IPS-18a (cell line): ENCODE results near the gene ACLY.

ENCODE experiments used
- H3K27ac ChIP-seq: one replicate; pipeline ENCODE4 v1.5.1; 2013; ENCODE audit warnings: low read length
- H3K27me3 ChIP-seq: one replicate; pipeline ENCODE4 v1.6.1; 2013; ENCODE audit warnings: mild to moderate bottlenecking, low read length; ENCODE audit not compliant: control insufficient read depth, insufficient read depth
- H3K36me3 ChIP-seq: one replicate; pipeline ENCODE4 v1.6.1; 2013; ENCODE audit warnings: low read depth, low read length; ENCODE audit not compliant: control insufficient read depth
- H3K4me1 ChIP-seq: one replicate; pipeline ENCODE4 v1.6.1; 2013; ENCODE audit warnings: low read depth, low read length; ENCODE audit not compliant: control insufficient read depth
- H3K4me3 ChIP-seq: one replicate; pipeline ENCODE4 v1.5.1; 2013; ENCODE audit warnings: low read length
- H3K9ac ChIP-seq: one replicate; pipeline ENCODE4 v1.6.1; 2013; ENCODE audit warnings: mild to moderate bottlenecking, low read length, moderate library complexity
- H3K9me3 ChIP-seq: one replicate; pipeline ENCODE4 v1.6.1; 2013; ENCODE audit warnings: low read depth, low read length; ENCODE audit not compliant: control insufficient read depth

The ACLY gene

DNA sequence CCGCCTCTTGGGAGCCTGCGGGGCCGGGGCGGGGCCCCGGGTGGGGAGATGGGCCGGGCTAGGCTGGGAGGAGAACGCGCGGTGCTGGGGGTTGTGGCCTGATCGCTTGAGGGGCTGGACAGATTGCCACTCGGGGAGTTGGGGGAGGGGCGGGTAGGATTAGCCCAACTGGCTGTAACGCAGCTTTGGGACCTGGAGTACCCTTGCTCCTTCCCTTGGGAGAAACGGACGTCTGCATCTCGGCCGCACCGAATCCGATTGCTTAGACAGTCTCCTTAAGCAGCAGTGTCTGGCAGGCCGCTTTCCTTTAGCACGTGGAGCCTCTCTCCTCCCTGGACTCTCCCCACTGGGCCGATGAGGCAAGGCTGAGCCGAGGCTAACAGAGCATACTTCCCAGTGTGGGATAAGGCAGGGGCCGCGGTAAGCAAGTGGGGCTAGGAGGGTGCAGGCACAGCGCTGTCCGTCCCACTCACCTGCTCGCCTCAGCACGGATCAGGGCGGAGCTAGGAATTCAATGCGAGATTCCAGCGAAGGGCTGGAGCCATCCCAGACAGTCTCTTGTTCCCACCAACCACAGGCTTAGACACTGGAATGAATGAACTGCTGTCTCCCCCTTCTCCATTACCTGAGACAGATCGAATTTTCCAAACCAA is 540 bp upstream of the ACLY start:
- Histone ChIP-seq H3K36me3 (no peaks in the 10 kb centered on the region), H3K4me1 (peaks cover 29% of the 10 kb centered on the region), H3K9me3 (no peaks in the 10 kb centered on the region), H3K9ac (peak overlapping the region; percentile 84), H3K27ac (peak overlapping the region; percentile 84), H3K27me3 (no peaks in the 10 kb centered on the region), H3K4me3 (peak overlapping the region; percentile 75)

DNA sequence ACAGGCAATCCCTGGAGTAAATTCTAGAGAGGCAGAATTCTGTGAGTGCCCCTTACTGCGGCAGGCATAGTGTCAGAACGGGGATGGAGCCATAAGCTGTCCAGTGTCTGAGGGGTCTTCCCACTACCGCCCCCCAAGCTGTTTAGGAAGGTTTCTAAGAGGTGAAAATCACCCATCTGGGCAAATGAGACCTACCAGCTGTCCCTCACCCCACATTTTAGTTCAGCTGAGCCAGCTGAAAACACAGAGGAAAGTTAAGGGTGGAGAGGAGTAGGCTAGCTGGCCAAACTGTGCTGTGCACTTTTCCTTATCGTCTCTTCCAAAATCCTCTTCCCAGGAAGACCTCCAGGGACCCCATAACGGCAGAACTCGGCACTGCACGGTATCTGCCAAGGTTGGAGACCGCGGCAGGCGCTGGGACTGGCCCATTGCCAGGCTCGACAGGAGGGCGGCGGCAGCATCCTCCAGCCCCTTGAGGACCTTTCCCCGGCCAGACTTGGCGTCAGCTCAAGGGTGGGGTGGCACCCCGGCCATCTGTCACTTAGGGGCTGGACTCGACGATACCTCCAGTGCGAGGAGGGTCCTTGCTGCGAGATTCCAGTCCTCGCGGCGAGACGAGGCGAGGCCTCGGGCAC is 955 bp downstream of the ACLY start:
- Histone ChIP-seq H3K27me3 (no peaks in the 10 kb centered on the region), H3K9me3 (no peaks in the 10 kb centered on the region), H3K4me3 (peak overlapping the region; percentile 89), H3K27ac (peak overlapping the region; percentile 82), H3K4me1 (peaks cover 29% of the 10 kb centered on the region), H3K9ac (peak overlapping the region; percentile 95), H3K36me3 (peaks cover 9% of the 10 kb centered on the region)

GRCh38 chr17:41917192-41917591 is 1.6 kb downstream of the ACLY start:
- H3K4me1 ChIP-seq: peaks cover 29% of the 10 kb centered on the region
- no peaks in the 10 kb centered on the region for H3K9me3 ChIP-seq
- peaks cover 15% of the 10 kb centered on the region for H3K36me3 ChIP-seq
- peak overlapping the region; percentile 89 for H3K4me3 ChIP-seq
- peak overlapping the region; percentile 95 for H3K9ac ChIP-seq
- H3K27ac ChIP-seq: no peak overlapping the region
- H3K27me3 ChIP-seq: no peaks in the 10 kb centered on the region

DNA sequence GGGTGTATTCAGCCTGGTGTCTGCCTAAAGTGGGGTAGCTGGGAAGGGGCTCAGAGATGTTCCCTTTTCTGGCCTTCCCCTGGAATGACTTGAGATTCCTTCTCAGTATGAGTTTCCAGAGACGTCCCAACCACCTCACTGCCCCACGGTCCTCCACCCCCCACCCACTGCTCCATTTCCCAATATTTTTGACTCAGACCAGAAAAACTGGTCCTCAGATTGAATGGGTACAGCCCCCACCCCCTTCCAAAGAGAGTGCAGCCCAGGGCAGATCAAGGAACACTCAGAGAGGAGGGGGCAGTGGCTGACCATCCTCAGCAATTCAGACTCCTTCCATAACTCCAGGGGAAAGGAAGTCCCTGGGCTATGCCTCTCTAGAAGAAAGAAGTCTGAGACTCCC is 3.2 kb downstream of the ACLY start:
- Histone ChIP-seq H3K9ac (no peak overlapping the region), H3K9me3 (no peaks in the 10 kb centered on the region), H3K36me3 (peaks cover 32% of the 10 kb centered on the region), H3K4me1 (peaks cover 29% of the 10 kb centered on the region), H3K4me3 (peak overlapping the region; percentile 32), H3K27ac (no peak overlapping the region), H3K27me3 (no peaks in the 10 kb centered on the region)

- peak overlapping the region; percentile 20 for H3K9ac ChIP-seq
- no peak overlapping the region for H3K4me3 ChIP-seq
These were observed 3.7 kb downstream of the ACLY start for GRCh38 chr17:41915020-41915419.

GRCh38 chr17:41914358-41914766 is 4.4 kb downstream of the ACLY start:
- Histone ChIP-seq H3K9me3 (no peaks in the 10 kb centered on the region), H3K27me3 (no peaks in the 10 kb centered on the region), H3K27ac (peak overlapping the region; percentile 18), H3K9ac (no peak overlapping the region), H3K4me3 (no peak overlapping the region), H3K4me1 (peaks cover 21% of the 10 kb centered on the region), H3K36me3 (peaks cover 44% of the 10 kb centered on the region)

More at GRCh38 chr17:41915020-41915419, 3.7 kb downstream of the ACLY start:
- Histone ChIP-seq H3K27ac (peak overlapping the region; percentile 18), H3K9me3 (no peaks in the 10 kb centered on the region), H3K4me1 (peaks cover 27% of the 10 kb centered on the region), H3K36me3 (peaks cover 37% of the 10 kb centered on the region), H3K27me3 (no peaks in the 10 kb centered on the region)

DNA sequence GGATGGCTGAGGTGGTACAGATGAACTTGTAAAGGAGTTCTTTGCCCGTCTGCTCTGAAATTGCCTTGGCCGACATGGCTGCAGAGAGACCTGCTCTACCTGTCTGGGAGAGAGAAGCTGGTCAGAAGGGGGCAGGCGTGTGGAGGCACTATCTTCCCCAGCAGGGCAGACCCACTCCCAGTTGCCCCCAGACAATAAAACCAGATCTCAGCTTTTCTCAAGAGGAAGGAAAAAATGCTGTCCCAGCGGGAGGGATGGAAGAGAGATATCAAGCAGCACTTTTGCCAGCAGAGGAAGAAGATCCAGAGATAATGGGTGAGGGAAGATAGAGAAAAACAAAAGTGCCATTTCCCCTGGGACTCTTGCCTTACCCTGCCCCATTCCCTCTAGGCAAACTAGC is 5.0 kb downstream of the ACLY start:
- peaks cover 48% of the 10 kb centered on the region for H3K36me3 ChIP-seq
- peaks cover 21% of the 10 kb centered on the region for H3K4me1 ChIP-seq
- no peak overlapping the region for H3K4me3 ChIP-seq
- no peak overlapping the region for H3K27ac ChIP-seq
- no peaks in the 10 kb centered on the region for H3K27me3 ChIP-seq
- no peaks in the 10 kb centered on the region for H3K9me3 ChIP-seq
- H3K9ac ChIP-seq: no peak overlapping the region

DNA sequence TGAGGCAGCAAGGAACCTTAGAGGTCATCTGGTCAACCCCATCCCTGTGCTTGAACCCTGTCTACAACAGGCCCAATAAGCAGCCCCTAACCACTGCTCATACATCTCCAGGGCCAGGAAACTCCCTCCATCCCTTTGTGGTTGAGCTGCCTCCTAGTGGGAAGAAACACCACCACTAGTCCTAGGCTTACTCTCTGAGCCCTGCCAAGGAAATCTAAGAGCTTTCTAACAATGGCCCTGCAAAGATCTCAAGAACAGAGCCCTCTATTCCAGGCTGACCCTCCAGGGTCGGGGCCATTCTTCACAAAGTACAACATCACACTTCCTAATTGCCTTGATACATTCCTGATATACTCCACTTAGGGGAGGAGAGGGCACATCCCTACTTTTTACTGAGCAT is 5.8 kb downstream of the ACLY start:
- peaks cover 57% of the 10 kb centered on the region for H3K36me3 ChIP-seq
- no peaks in the 10 kb centered on the region for H3K9me3 ChIP-seq
- peaks cover 21% of the 10 kb centered on the region for H3K4me1 ChIP-seq
- H3K27ac ChIP-seq: no peak overlapping the region
- H3K9ac ChIP-seq: no peak overlapping the region
- no peak overlapping the region for H3K4me3 ChIP-seq
- no peaks in the 10 kb centered on the region for H3K27me3 ChIP-seq

DNA sequence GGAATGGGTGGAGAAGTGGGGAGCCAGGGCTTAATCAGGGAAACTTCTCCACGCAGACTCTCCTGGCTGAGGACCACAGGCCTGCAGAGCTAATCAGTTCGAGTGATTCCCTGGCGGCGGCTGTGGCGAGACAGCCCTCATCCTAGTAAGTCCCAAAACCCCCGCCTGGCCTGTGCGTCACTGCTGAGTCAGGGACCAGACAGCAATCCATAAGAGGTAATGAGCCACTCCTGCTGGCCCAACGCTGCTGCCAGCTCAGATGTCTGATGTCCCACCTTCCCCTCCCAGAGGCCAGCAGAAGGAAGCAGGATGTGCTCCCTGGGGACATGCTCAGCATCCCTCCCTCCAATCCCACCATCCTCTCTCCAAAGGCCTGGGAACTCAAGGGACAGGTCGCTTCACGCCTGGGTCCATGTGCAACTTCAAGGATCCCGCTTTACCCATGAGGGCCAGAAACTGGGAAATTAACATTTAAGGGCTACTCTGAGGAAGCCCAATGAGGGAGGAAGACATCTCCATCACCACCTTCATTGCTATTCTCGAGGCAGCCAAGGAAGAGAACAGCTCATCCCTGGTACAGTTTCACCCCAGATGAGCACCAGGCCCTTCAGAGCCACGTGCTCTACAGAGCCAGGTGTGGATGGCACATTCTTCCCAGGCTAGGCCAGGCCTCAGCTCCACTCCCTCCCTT is 7.9 kb downstream of the ACLY start:
- Histone ChIP-seq H3K4me3 (no peak overlapping the region), H3K4me1 (peaks cover 13% of the 10 kb centered on the region), H3K9me3 (no peaks in the 10 kb centered on the region), H3K27ac (no peak overlapping the region), H3K9ac (no peak overlapping the region), H3K36me3 (peaks cover 78% of the 10 kb centered on the region), H3K27me3 (no peaks in the 10 kb centered on the region)

DNA sequence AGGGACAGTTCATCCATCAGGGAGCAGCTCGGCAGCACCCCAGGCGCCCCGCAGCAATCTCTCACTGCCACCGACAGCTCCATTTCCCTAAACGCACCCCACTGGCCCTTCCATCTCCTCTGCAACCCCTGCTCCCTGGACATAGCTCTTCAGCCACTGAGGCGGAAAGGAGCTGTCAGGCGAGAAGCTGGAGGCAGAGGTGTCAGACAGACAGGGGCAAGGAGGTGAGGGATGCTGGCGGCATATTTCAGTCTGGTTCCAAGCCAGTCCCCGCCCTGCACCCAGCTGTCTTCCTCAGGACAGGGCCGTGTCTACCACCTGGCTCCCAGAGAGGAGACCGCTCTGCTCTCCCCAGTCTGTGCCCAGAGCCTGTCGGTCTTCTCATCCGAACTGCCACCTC is 9.7 kb downstream of the ACLY start:
- Histone ChIP-seq H3K4me1 (no peaks in the 10 kb centered on the region), H3K27me3 (no peaks in the 10 kb centered on the region), H3K27ac (no peak overlapping the region), H3K4me3 (no peak overlapping the region), H3K9me3 (no peaks in the 10 kb centered on the region), H3K36me3 (peaks cover 94% of the 10 kb centered on the region), H3K9ac (no peak overlapping the region)

DNA sequence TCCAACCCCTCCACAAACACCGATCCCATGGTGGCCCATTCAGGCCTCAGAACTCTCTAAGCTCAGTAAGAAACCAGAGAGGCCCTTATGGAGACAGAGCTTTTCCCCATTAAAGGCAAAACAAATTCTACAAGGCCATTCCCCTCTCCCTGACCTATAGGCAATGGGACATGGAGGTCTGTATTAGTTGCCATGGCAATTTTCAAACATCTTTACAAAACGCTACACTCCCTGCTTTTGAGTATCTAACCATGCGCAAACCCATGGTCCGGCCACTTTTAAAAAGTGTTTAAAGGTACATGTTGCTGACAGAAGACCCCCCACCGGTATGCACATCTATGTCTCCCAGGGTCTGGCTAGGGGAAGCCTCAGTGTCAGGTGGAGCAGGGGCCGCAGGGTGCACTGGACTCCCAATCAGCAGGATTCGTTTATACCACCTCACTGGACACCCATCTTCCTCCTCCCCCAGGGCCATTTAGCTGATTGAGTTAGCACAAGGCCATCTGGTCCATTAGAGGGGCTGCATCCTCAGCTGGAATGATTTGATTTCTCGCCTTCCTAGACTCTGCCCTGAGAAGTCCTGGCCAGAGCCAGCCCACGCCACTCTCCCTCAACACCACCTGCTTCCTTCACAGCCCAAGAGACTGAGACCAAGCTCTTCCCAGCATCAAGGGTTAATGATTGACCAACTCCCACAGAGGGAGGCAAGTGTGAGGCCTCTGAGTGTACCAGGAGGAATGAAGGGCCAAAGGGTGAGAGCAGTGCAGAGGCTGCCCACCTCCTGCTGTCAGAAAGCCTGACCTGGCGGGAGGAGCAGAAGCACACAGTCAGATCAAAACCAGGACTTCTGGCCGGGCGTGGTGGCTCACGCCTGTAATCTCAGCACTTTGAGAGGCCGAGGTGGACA is 10.9 kb downstream of the ACLY start:
- H3K4me3 ChIP-seq: no peak overlapping the region
- H3K27ac ChIP-seq: no peak overlapping the region
- H3K9ac ChIP-seq: no peak overlapping the region
- peaks cover 93% of the 10 kb centered on the region for H3K36me3 ChIP-seq
- H3K4me1 ChIP-seq: no peaks in the 10 kb centered on the region
- H3K27me3 ChIP-seq: no peaks in the 10 kb centered on the region
- H3K9me3 ChIP-seq: no peaks in the 10 kb centered on the region
